Testis (tissue), 2 donors: Measurements from ENCODE around the gene PNN.

Experiments used
- CTCF ChIP-seq, 3 experiments: fragments of 450-650 bp in 2 of 3; fragments of 200-600 bp in 1 of 3; sonication (generic) in 1 of 3; IDR thresholded peaks; one replicate each; pipeline ENCODE4 v1.5.1; 2016 to 2019; ENCODE audit warnings: antibody characterized with exemption in 3 of 3, mild to moderate bottlenecking in 2 of 3, moderate library complexity in 1 of 3
- POLR2A ChIP-seq: fragments of 450-650 bp; IDR thresholded peaks from one replicate; pipeline ENCODE4 v1.6.1; 2017; ENCODE audit warnings: antibody characterized with exemption, mild to moderate bottlenecking, moderate library complexity

GRCh38 chr14:39168591-39168990, 6.5 kb upstream of the PNN start:
- TF ChIP-seq CTCF (IDR thresholded peaks at IDR 0.05) (no peak), POLR2A (no peak)
